ENCODE data around the gene DMD.

DMD gene

GRCh38 chrX:31711166-31711565 is 1500.2 kb downstream of the DMD start:
- no peak for DNase-seq (ENCODE audit: low read depth in 2 of 2)

DNA sequence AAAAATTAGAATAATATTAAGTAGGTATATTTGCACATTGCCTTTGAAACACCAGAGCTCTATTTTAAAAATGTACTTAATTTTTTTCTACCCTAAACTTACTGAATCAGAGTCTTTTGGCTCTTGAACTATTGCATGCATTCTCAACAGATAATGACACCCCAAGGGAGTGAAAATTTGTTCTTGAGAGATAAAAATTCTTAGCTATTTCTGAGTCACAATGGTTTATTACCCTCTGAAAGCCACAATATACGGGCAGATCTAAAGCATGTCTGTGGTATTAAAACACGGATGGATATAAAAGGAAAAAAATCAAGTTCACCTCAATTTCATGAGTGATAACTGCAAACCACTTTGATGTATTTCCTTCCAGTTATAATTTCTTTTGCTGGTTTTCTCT is 1503.2 kb downstream of the DMD start:
- DNase-seq (ENCODE audit: low read depth in 2 of 2) = no peak

- DNase-seq (ENCODE audit: low read depth in 2 of 2) = no peak
These were observed 1504.9 kb downstream of the DMD start for GRCh38 chrX:31706466-31706865.

GRCh38 chrX:31705816-31706215 is 1505.5 kb downstream of the DMD start:
- no peak for DNase-seq (ENCODE audit: low read depth in 2 of 2)

- DNase-seq (ENCODE audit: low read depth in 2 of 2) = no peak
These were observed 1506.4 kb downstream of the DMD start for GRCh38 chrX:31704938-31705337.

DNA sequence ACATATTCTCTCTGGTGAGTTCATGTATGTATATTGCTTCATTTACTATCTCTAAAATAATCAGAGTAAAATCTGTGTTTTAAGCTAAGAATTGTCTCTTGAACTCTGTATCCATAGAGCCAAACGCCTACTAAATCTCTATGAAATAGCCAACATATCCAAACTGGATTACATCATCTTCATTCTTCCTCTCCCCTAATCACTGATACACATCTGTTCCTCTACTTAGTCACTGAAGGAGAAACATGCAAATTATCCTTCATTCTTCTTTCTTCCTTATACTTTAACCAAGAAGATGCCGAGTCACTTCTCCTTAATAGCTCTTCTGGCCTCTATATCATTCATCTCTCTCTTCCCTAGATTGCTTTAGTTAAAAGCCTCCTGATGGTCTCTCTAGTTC is 1509.1 kb downstream of the DMD start:
- no peak for DNase-seq (ENCODE audit: low read depth in 2 of 2)

GRCh38 chrX:31697294-31697916 is 1513.9 kb downstream of the DMD start:
- no peak for DNase-seq (ENCODE audit: low read depth in 2 of 2)

GRCh38 chrX:31679861-31680260 is 1531.5 kb downstream of the DMD start:
- no peak for DNase-seq (ENCODE audit: low read depth in 2 of 2)

- no peak for DNase-seq (ENCODE audit: low read depth in 2 of 2)
These were observed 1541.1 kb downstream of the DMD start for GRCh38 chrX:31670245-31670644.

DNA sequence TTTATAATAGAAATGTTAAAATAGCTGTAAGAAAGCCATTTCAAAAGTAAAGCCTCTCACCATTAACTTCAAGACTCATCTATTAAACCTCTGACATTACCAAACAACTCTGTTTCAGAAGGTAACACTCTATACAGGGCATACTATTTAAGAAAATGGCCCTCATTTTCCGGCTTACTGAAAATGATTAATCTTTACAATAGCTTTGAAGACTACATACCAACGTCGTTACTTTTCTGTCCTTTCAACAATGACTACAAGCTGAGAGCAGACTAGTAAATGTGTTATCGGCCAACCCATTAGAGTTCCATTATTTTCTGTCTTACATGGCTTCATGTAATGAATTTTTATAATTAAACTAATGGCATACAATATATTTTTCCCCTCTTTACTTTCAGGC is 1545.9 kb downstream of the DMD start:
- DNase-seq (ENCODE audit: low read depth in 2 of 2) = no peak

GRCh38 chrX:31663172-31663571 is 1548.2 kb downstream of the DMD start:
- no peak for DNase-seq (ENCODE audit: low read depth in 2 of 2)

- DNase-seq (ENCODE audit: low read depth in 2 of 2) = no peak
These were observed 1550.0 kb downstream of the DMD start for GRCh38 chrX:31661280-31661810.

DNA sequence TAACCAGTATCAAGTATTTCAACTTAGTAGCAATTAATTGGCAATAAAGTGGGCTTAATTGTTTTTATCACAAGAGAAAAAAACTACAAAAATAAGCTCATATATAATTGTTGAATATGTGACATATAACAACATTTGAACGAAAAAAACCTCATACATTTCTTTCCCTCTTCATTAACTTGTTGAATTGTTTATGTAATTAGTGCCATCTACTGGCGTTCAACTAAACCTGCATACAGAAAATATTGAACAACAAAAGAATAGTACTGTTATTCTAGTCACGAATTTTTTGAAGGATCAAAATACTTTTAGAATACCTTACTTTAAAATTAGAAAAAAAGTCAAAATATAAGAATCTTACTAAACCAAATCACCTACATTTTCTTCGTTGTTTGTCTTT is 1553.0 kb downstream of the DMD start:
- DNase-seq (ENCODE audit: low read depth in 2 of 2) = no peak

DNA sequence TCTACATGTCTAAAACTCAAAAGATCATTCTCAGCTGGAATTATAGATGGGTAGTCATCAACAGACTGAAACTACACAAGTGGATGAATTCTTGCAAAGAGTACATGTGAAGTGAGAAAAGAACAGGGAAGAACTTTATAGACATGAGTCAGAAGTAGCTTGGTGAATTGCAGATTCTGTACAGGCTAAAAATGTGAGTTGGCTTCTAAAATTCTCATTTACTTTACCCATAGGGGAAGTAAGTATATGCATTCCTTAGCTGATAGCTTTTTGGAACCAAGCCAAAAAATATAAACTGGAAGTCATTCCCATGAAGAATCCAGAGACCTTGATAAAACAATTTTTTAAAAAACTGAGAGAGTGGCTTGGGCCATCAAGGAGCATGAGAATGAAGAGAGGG is 1555.3 kb downstream of the DMD start:
- DNase-seq (ENCODE audit: low read depth in 2 of 2) = no peak

GRCh38 chrX:31653422-31653821 is 1557.9 kb downstream of the DMD start:
- no peak for DNase-seq (ENCODE audit: low read depth in 2 of 2)

- DNase-seq (ENCODE audit: low read depth in 2 of 2) = no peak
These were observed 1558.7 kb downstream of the DMD start for GRCh38 chrX:31652650-31653049.

DNA sequence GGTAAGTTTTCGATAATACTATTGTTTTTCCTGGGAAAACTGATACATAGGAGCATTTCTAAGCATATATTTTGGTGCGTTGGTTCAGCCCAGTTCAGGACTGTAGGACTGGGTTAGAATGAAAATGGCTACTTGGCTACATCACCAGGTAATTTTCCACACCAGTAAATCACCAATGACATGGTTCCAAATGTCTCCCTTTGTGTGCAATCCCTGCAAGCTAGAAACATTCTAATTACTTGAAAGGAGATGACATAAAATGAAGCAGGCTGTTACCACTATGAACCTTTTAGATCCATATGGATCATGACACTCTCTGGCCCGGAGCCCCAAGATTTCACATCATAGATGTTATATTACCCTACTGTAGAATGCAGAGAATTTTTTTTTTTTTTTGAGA is 1562.1 kb downstream of the DMD start:
- DNase-seq (ENCODE audit: low read depth in 2 of 2) = no peak

DNA sequence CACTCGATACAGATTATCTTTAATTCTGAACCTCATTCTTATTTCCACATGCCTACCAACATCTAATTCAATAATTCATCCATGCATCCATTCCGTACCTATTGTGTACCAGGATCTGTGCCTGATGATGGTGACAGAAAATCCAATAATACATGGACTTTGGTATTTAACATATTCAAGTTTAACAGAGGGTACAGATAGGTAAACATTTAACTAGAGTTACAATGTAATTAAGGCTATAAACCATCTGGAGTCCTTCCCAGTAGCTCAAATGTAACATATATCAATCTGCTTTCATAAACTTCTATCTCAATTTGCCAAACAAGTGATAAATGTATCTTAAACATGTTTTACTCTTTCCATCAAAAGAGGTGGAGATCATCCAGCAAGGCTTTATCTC is 1578.0 kb downstream of the DMD start:
- no peak for DNase-seq (ENCODE audit: low read depth in 2 of 2)

DNA sequence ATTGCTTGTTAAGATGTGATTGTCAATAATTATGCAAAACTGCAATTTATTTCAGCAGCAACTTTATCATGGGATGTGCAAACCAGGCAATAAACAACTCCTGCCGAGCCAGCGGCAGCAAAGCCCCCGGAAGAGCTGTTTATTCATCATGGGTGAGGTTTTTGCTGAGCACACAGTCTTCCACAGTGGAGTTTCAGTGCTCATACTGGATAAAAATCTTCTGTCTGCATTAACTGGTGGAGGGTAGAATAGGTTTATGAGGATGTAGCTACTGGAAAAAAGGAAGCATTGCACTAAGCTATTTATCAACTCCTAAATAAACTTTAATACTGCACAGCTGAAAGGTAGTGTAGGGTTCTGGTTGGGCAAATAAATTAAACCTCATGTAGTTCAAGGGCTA is 1582.2 kb downstream of the DMD start:
- DNase-seq (ENCODE audit: low read depth in 2 of 2) = no peak

GRCh38 chrX:31609130-31609529 is 1602.2 kb downstream of the DMD start:
- DNase-seq (ENCODE audit: low read depth in 2 of 2) = no peak

DNA sequence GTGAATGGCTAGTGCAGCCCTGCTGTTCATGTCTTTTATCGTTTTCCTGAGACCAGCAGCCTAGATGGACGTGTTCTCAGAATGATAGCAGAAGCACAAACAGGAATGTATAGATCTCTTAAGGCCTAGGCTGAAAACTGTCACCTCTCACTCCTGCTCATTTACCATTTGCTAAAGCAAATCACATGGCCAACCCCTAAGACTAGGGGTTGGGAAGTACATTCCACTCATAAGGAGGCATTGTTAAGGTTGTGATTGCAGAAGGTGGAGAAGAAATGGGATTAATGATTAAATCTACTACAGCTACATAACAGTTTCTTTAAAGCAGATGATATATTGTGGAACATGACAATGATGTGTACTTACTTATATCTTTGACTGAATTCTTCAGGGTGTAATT is 1602.7 kb downstream of the DMD start:
- DNase-seq (ENCODE audit: low read depth in 2 of 2) = no peak

DNA sequence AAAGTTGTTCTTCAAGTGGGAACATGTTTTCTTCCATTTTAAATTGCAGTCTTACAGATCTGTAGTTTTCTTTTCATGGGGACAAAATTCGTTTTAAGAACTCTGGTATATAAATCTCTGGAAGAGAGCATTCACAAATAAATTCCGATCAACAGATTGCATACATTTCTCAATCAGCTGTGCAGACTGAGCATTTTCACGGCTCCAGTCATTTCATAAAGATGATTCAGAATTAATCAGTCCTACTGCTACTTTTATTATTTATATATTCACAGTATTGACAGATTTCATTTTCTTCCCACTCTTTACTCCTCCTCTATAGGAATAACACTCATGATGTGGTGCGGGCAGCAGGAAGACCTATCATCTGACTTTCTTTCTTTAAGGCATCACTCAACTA is 1604.6 kb downstream of the DMD start:
- DNase-seq (ENCODE audit: low read depth in 2 of 2) = no peak

- no peak for DNase-seq (ENCODE audit: low read depth in 2 of 2)
These were observed 1606.6 kb downstream of the DMD start for GRCh38 chrX:31604629-31605221.

Data from stimulated activated CD4-positive, alpha-beta T cell treated with anti-CD3 and anti-CD28 coated beads, Interleukin-1b, Interleukin-23, amount 100 ng/mL, for 1 hour (primary cell).